Measurements from ENCODE around the gene LRRC1. TPM values are rescaled to one million over a fixed set of nuclear protein-coding genes. Genes with fewer than 3 reads are reported as not detected.

Gene LRRC1
- total and polyA plus RNA-seq, 2 of the 8 experiments (the other 6 are each of a cell fraction or from before 2014, with no cell fraction given) = 6.7 to 15.9 TPM

GRCh38 chr6:53967415-53967814 lies 172.6 kb downstream of the LRRC1 start (continued):
- TF ChIP-seq ATF2 (IDR thresholded peaks at IDR 0.05; ENCODE audit: low read length) (no peak), CEBPB (IDR thresholded peaks at IDR 0.05; ENCODE audit: low read depth, low read length) (no peak), TEAD4 (IDR thresholded peaks at IDR 0.05; ENCODE audit: low read depth, low read length) (no peak), TAF1 (IDR thresholded peaks at IDR 0.05; ENCODE audit: low read depth, low read length) (no peak), BRCA1 (IDR thresholded peaks at IDR 0.05; ENCODE audit: low read depth, low read length) (no peak)

Other genes starting within 250 kb of the LRRC1 start
- 52.9 and 54.0 TPM in 2 replicates for gene GCLC, start 249.9 kb upstream of the LRRC1 start, total RNA-seq (2021; fragmentation: NEBNext Ultra II Directional; extraction: Animal tissue kit (Norgen Biotek cat#: 25700))
- gene GCLC, start 249.9 kb upstream of the LRRC1 start, polyA plus RNA-seq (2011; rRNA removed) = 10.8 and 15.8 TPM in 2 replicates
- gene KLHL31, start 129.2 kb upstream of the LRRC1 start, total RNA-seq (2021; fragmentation: NEBNext Ultra II Directional; extraction: Animal tissue kit (Norgen Biotek cat#: 25700)) = 0.39 and 0.54 TPM in 2 replicates
- gene KLHL31, start 129.2 kb upstream of the LRRC1 start, polyA plus RNA-seq (2011; rRNA removed) = 0.15 and 0.28 TPM in 2 replicates